ENCODE results near the gene SYNPO2.
"Not testable (repeated sequence)": the region's sequence is repeated elsewhere in the genome, so short reads cannot be mapped to it uniquely, and the experiment has no call there.

SYNPO2 gene

GRCh38 chr4:119040694-119041185 lies 152.1 kb downstream of the SYNPO2 start:
- no peak for TF ChIP-seq CTCF (conservative IDR thresholded peaks at IDR 0.05; ENCODE audit: control insufficient read depth, insufficient read depth, low read depth, low read length)
- peak; percentile 88 for DNase-seq (ENCODE audit: low read depth)
- no peak overlapping the region for H3K4me3 ChIP-seq (ENCODE audit: control insufficient read depth, low read depth, low read length)

GRCh38 chr4:119041396-119041795 lies 152.7 kb downstream of the SYNPO2 start:
- no peak for TF ChIP-seq CTCF (conservative IDR thresholded peaks at IDR 0.05; ENCODE audit: control insufficient read depth, insufficient read depth, low read depth, low read length)
- H3K4me3 ChIP-seq (ENCODE audit: control insufficient read depth, low read depth, low read length), result no peak overlapping the region
- no peak for DNase-seq (ENCODE audit: low read depth)

GRCh38 chr4:119041951-119042560 lies 153.4 kb downstream of the SYNPO2 start:
- peak; percentile 66 for TF ChIP-seq CTCF (conservative IDR thresholded peaks at IDR 0.05; ENCODE audit: control insufficient read depth, insufficient read depth, low read depth, low read length)
- DNase-seq (ENCODE audit: low read depth), result peak; percentile 84
- H3K4me3 ChIP-seq (ENCODE audit: control insufficient read depth, low read depth, low read length), result no peak overlapping the region

- no peak for DNase-seq (ENCODE audit: low read depth)
- TF ChIP-seq CTCF (conservative IDR thresholded peaks at IDR 0.05; ENCODE audit: control insufficient read depth, insufficient read depth, low read depth, low read length), result no peak
- no peak overlapping the region for H3K4me3 ChIP-seq (ENCODE audit: control insufficient read depth, low read depth, low read length)
Observed at GRCh38 chr4:119046263-119046662, 157.6 kb downstream of the SYNPO2 start.

- H3K4me3 ChIP-seq (ENCODE audit: control insufficient read depth, low read depth, low read length); DNase-seq (ENCODE audit: low read depth): not testable (repeated sequence)
Observed at GRCh38 chr4:119047059-119047458, 158.4 kb downstream of the SYNPO2 start.

GRCh38 chr4:119048446-119048845 lies 159.8 kb downstream of the SYNPO2 start:
- TF ChIP-seq CTCF (conservative IDR thresholded peaks at IDR 0.05; ENCODE audit: control insufficient read depth, insufficient read depth, low read depth, low read length), result no peak
- no peak for DNase-seq (ENCODE audit: low read depth)
- no peak overlapping the region for H3K4me3 ChIP-seq (ENCODE audit: control insufficient read depth, low read depth, low read length)

GRCh38 chr4:119049342-119049741 lies 160.7 kb downstream of the SYNPO2 start:
- no peak overlapping the region for H3K4me3 ChIP-seq (ENCODE audit: control insufficient read depth, low read depth, low read length)
- DNase-seq (ENCODE audit: low read depth), result no peak
- no peak for TF ChIP-seq CTCF (conservative IDR thresholded peaks at IDR 0.05; ENCODE audit: control insufficient read depth, insufficient read depth, low read depth, low read length)

Measured in fibroblast of mammary gland (primary cell).